HG03432 (cell line): ENCODE data around the gene CDC37.
"Not testable (repeated sequence)": the region's sequence is repeated elsewhere in the genome, so short reads cannot be mapped to it uniquely, and the experiment has no call there.

Experiments
- ATAC-seq: cut with Tn5 transposase; IDR thresholded peaks from one replicate; pipeline ENCODE4 v1.9.1; 2021; ENCODE audit warnings: mild to moderate bottlenecking, moderate library complexity; ENCODE audit not compliant: unreplicated experiment

Gene CDC37

GRCh38 chr19:10398819-10399218 lies 4.5 kb downstream of the CDC37 start:
- ATAC-seq: no peak

DNA sequence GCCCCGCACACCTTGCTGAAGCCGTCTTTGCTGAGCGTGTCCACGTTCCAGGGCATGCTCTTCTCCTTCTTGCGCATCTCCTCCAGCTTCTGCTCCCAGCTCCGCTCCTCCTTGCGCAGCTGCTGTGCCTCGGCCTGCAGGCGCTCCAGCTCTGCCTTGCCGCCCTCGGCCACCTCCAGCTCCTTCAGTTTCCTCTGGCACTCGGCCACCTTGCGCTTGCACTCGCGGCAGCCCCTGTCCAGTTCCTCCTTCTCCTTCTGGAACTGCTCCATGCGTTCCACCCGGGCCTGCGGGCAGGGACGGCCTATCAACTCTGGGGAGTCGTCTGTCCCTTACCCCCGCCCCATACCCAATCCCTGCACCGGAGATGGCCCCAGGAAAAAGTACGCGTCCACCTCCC lies 7.4 kb downstream of the CDC37 start:
- no peak for ATAC-seq

DNA sequence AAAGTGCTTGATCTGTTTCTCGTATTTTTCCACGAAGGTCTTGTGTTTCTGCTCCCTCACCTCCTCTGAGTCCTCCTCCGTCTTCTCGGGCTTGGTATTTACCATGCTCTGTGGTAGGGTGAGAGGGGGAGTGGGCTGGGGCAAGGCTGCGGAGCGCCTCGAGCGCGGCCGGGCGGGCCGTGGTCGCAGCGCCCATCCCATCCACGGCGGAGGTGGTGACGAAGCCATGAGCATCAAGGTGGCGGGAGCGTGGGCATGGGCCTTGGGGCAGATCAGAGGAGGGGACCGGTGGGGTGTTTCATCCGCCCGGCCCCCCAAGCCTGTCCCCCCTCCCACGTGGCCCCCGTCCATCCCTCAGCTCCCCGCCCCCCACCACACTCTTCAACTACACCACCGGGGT lies 7.9 kb downstream of the CDC37 start:
- no peak for ATAC-seq

DNA sequence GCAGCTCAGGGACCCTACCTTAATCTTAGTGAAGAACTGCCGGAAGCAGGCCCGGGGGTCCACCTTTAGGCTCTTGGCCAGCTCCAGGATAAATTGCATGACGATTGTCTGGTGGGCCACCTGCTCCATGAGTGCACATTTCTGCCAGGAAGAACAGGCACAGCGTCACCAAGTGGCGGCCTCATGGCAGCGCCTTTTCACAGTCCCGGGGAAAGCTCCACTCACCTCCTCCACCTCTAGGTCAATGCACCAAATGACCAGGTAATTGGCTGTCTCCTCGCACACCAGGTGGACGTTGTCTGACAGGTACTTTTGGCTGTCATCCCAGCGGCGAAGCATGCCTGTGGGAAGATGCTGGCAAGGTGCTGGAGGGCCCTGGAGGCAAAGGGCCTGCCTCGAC lies 8.3 kb downstream of the CDC37 start:
- ATAC-seq: no peak

DNA sequence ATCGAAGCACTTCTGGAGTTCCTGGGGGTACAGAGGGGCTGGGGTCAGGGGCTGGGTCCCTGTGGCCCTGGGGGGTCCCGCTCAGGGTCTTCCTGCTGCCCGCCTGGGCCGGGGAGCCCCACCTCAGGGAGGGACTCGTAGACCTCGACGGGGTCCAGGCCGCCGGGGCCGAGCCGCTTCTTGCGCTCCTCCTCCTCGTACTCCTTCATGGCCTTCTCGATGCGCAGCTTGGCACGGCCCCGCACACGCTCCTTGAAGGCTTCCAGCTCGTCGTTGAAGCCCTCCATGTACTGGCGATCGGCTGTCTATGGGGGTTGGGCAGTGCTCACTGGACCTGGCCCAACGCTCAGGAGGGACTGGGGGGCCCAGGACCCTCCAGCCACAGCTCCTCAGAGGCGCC lies 10.2 kb downstream of the CDC37 start:
- no peak for ATAC-seq

- no peak for ATAC-seq
Measured at GRCh38 chr19:10392120-10392519, 11.2 kb downstream of the CDC37 start.

DNA sequence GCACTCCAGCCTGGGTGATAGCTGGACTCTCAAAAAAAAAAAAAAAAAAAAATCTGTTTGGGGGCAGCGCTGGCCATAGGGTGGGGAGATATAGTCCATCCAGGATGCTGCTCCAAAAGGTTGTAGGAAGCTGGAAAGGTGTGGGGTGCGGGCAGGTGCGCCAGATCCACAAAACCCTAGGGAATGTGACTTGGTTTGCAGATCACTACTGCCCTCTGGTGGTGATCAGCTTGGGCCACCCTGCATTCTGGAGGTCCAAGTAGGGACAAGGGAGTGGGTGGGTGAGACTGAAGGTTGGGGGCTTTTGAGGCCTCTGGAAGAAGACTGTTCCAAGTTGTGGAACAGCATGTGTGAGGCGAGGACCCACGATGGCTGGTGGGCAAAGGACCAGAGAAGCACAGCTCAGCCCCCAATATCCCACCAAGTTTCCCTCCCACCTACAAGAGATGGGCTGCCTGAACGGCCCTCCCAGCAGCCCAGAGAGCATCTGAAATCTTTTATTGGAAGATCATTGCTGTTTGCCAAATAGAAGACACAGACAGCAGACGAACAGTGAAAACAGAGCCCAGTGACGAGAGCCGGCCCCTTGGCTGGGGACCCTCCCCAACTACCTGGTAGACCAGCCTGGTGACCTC lies 12.6 kb downstream of the CDC37 start:
- ATAC-seq: no peak

- ATAC-seq: no peak
Measured at GRCh38 chr19:10389863-10390262, 13.5 kb downstream of the CDC37 start.

DNA sequence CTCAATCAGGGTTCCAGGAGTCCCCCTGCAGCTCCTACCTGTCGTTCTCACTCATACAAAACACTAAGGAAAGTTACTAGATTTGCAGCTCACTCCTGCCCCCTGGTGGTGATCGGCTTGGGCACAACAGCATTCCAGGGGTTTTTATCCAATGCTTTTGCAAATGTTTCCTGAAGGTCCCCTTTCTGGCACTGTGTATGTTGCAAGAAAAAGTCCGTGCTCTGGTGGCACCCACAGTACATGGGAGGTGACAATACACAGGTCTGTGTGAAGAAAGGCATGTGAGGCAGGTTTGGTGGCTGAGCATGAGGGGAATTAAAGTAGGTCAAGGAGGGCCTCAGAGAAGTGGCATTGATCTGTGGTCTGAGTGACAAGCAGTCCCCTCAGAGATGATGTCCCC lies 14.4 kb downstream of the CDC37 start:
- no peak for ATAC-seq

- ATAC-seq: no peak
Measured at GRCh38 chr19:10384580-10384979, 18.8 kb downstream of the CDC37 start.

DNA sequence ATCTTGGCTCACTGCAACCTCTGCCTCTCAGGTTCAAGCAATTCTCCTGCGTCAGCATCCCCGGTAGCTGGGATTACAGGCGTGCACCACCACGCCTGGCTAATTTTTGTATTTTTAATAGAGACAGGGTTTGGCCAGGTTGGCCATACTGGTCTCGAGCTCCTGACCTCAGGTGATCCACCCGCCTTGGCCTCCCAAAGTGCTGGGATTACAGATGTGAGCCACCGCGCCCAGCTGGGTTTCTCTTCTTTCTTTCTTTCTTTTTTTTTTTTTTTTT lies 20.2 kb downstream of the CDC37 start:
- ATAC-seq: not testable (repeated sequence)

- peak; percentile 91 for ATAC-seq
Measured at GRCh38 chr19:10380313-10381102, 22.8 kb downstream of the CDC37 start, which contains the start of gene TYK2. TYK2 (minus strand) TSS chr19:10380572; CDS start chr19:10378406, 2,166 bp downstream.

- ATAC-seq: no peak
Measured at GRCh38 chr19:10379880-10380312, 23.4 kb downstream of the CDC37 start.

DNA sequence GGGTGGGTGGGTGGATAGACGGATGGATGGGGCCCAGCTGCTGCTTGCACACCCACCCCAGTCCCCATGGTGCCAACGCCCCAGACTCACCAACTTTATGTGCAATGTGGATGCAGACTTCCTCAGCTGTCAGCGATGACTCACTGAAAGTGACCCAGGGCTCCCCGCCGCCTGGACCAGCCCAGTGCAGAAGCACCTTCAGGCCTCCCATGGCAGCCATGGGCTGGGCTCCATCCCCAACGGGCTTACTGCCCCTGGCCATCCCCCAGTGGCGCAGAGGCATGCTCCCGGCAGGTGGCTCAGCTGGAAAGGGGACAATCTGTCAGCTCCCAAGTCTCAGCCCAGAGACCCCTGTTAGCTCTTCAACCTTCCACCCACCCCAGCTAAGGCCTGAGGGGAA lies 25.2 kb downstream of the CDC37 start:
- ATAC-seq: no peak

GRCh38 chr19:10377140-10377640 lies 26.2 kb downstream of the CDC37 start:
- not testable (repeated sequence) for ATAC-seq

- no peak for ATAC-seq
Measured at GRCh38 chr19:10374931-10375330, 28.4 kb downstream of the CDC37 start.

GRCh38 chr19:10372690-10373089 lies 30.7 kb downstream of the CDC37 start:
- no peak for ATAC-seq

GRCh38 chr19:10368101-10368803 lies 35.1 kb downstream of the CDC37 start:
- no peak for ATAC-seq

GRCh38 chr19:10366950-10367512 lies 36.3 kb downstream of the CDC37 start:
- ATAC-seq: not testable (repeated sequence)

DNA sequence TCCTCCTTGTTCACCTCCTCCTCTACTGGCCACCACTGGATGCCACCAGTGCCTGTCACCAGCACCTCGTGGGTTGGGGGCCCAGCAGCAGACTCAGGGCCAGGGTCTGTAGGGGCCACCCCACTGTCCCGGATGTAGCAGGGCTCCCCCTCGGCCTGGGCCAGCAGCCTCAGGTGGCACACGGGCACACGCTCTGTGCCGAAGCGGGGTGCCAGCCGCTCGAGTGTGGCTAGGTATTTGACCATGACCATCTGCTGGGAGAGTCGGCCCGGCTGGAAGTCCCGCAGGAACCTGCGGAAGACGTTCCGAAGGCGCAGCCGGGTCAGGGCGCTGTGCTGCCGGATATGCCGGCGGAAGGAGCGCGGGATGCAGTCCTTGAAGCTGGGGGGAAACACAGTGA lies 37.8 kb downstream of the CDC37 start:
- ATAC-seq: no peak

GRCh38 chr19:10364644-10365043 lies 38.7 kb downstream of the CDC37 start:
- no peak for ATAC-seq
